ENCODE results near the gene OAF.

OAF gene

DNA sequence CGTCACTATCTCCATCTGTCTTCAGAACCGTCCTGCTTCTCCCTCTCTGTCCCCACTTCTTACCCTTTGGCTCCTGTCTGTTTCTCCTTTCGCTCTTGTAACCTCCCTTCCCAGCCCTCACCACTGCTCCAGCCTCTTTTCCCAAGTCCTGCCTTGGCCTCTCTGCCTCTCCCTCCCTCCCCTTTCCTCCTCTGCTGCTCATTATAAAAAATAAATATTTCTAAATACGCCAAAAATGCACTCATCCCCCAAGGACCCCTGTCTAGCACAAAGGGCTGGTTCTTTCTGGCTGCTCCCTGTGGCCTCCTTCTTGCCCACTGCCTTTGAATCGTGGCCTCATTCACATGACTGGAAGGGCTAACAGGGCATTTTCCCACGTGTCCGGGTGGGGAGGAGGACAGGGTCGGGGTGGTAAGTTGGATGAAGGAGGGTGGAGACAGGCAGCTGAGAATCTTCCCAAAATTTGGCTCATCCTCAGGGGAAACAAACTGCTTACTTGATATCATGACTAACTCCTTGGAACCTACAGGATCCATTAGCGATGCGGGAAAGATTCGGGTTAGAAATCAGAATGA lies 26.4 kb upstream of the OAF start:
- no peak for DNase-seq

GRCh38 chr11:120184946-120185705 lies 25.7 kb upstream of the OAF start:
- DNase-seq: no peak

- no peak for DNase-seq
Measured at GRCh38 chr11:120185706-120186455, 25.0 kb upstream of the OAF start.

GRCh38 chr11:120186456-120186773 lies 24.4 kb upstream of the OAF start:
- DNase-seq: no peak

DNA sequence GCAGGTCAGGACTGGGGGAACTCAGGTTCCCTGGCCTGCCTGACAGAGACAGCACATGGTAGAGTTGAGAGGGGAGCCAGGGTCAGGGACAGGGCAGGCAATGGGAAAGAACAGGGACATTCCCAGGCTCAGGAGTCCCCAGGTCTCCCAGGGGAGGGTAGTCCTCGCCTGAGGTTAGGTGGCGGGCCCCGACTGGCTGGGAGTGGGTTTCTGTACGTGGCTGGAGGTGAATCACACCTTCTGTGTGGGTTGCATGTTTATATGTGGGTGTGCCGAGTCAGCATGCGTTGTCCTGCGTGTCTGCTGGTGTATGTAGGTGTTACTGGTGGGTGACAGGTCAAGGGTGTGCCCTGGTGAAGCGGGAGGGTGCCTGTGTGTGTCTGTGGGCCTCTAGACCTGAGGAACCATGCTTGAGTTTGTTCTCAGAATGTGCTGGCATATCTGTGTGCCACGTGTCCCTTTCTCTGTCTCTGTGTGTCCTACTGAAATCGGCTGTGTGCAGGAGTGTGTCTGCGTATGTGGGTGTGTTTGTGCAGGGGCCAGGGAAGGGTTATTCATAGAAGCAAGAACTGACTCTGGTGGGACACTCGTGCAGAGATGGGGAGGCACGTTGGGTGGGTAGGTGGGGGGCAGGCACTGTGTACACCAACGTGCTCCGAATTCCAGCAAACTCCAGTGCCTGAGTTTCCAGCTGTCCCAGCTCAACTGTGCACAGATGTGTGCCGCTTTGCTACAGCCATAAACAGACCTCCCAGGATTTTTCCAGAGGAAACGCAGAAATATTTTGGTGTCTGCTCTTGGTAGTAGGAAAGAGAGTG lies 23.8 kb upstream of the OAF start:
- no peak for DNase-seq

DNA sequence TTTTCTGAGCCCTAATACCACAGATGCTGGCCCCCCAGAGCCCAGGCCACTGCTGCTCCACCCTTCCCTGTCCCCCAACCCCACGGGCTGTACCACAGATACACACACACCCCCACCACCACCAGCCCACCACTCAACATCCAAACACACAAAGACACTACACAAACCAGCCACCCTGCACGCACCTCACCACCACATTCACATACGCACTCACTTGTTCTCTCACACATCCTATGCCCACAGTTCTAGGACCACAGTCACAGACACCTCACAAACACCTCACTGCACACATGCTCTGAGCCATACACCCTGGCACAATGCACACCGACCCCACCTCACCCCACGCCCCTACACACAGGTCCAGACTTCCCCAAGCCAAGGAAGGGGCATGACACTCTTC lies 22.5 kb upstream of the OAF start:
- no peak for DNase-seq

- DNase-seq: no peak
Measured at GRCh38 chr11:120188811-120189455, 21.9 kb upstream of the OAF start.

- no peak for DNase-seq
Measured at GRCh38 chr11:120191058-120191457, 19.8 kb upstream of the OAF start.

- DNase-seq: no peak
Measured at GRCh38 chr11:120192831-120193625, 17.8 kb upstream of the OAF start.

DNA sequence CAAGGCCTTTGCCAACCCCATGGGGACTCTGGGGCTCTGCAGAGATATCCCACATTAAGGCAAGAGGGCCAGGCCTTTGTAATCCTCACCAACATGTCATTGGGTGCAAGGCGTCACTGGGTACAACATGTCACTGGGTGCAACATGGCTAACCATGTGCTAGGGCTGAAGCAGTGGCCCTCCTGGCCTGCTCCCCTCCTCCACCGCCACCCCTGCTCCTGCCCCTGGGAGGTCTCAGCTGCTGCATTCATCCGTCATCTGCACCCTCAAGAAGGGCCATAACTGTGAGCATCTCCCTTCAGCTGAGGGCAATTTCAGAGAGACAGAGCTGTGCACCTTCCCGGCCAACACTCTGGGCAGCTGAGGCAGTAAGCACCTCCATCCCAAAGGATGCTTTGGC lies 16.7 kb upstream of the OAF start:
- no peak for DNase-seq

GRCh38 chr11:120195601-120196320 lies 15.1 kb upstream of the OAF start:
- no peak for DNase-seq

DNA sequence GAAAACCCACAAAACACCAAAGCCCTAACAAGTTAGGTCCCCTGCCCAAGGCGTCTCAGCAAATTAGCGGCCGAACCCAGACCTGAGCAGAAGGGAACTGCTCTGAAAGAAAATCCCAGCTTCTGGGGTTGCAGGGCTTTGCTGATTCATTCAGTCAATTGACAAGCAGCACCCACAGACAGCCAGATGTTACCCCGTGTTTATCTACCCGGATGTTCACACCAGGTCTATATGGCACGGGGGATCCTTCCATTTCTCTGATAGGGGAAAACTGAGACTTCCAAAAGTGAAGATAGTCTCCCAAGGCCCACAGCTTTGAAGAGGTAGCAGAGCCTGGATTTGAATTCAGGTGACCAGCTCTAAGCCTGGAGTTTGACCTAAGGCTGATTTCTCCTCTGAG lies 14.0 kb upstream of the OAF start:
- DNase-seq: no peak

DNA sequence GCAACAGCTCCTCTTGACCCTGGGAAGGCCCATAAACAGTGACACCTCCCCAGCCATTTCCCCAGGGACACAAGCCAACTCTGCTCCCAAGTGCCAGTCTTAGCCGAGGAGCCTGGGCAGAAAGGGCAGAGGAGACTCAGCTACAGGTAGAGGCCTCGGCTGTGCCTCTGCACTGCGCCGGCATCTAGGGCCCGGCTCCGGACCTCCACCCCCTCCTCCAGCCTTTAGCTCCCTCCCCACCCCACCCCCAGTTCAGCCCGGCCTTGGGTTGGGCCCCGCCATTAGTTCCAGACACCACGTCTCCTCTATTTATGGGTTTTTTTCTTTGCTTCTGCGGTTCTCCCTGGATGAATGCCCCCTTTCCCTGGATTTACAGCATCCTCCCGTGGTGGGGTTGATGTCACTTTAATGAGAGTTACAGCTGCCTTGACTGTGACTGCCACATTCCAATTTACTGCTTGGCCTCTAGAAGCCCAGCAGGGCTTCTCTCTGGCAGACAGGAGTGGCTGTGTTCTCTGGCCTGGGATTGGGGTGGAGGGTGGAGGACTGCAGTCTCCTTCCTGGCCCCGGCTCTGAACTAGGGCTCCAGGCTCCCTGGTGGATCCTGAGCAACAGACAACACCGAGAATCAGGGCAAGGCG lies 13.5 kb upstream of the OAF start:
- DNase-seq: no peak

DNA sequence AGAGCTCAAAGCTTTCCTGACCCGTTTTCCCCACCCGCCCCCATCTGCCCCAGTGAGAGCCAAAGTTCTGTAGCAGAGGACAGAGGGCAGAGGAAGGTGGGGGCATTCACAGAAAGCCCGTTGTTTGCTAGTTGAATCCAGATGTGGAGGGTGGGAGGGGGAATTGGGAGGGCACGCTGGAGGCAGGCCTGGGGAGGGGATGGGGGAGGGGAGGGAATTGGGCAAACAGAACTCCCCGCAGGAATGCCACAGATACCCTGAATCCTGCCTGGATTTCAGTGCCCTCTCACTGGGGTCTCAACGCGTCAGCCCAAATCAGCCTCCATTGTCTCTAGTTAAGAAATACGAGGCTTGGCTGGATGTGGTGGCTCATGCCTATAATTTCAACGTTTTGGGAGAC lies 12.9 kb upstream of the OAF start:
- no peak for DNase-seq

GRCh38 chr11:120198403-120198786 lies 12.4 kb upstream of the OAF start:
- DNase-seq: no peak

DNA sequence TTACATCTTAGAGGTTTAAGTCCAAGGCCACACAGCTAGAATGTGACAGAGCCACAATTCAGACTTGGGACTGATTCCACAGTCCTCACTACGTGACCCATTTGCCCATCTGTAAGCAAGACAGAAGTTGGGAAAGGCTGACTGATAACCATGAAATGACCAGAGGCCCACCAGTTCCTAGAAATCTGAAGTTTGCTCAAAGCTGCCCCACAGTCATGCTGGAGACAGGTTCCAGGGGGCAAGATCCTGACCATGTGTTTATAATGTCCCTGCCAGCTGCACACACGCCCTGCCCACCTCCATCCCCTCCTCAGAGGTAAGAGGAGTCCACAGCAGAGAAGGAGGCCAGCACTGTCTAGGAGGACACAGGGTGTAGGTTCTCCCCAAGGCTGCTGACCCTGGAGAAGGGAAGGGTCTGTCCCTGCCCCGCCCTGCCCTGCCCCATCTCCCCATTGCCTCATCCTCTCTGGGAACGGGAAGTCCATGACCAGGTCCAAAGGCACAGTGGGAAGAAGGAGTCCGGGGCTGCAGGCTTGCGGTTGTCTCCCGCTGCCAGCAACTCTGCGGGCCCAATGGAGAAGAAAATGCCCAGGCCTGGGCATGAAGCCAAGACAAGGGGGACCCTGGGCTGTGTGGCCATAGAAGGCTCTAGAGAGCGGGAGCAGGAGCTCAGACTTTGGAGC lies 11.9 kb upstream of the OAF start:
- no peak for DNase-seq

DNA sequence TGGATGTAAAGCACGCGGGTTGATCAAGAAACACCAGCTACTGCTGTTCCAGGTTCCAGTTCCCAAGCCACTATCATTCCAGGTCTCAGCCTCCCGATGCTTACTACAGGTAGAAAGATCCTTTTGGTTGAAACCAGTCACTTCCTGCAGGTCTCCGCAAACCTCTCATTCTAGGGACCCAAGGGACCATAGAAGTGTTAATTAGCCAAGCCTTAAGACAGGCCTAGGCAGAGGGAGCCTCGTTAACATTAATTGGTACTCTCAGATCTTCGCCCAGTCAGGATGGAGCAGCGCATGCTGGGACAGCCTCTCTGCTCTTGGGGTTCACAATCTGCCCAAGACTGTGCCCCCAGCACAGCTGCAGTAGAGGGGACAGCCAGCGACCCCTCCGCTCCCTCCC lies 11.2 kb upstream of the OAF start:
- no peak for DNase-seq

DNA sequence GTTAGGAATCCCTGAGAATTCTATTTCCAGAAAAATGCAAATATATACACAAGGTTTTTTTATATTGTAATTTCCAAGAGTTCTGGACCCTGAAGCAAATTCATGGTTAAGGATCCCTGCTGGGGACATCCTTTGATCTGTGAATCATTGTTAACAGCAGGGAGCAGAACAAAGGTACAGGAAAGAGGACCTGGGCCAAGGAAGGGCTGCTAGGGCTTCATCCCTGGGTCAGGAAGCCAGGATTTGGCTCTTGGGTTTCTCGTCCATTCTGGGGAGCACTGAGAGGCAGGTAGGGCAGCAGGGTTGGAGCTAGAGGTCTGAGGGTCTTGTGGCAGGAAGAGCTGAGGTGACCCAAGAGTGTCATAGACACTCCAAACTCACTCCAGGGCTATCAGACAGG lies 10.2 kb upstream of the OAF start:
- DNase-seq: no peak

GRCh38 chr11:120201653-120202052 lies 9.2 kb upstream of the OAF start:
- DNase-seq: no peak

GRCh38 chr11:120203626-120204025 lies 7.2 kb upstream of the OAF start:
- DNase-seq: no peak
